ENCODE data around the gene SLX4. TPM values are rescaled to one million over a fixed set of nuclear protein-coding genes. Genes with fewer than 3 reads are reported as not detected.

Gene SLX4
- total and polyA plus RNA-seq, 9 of the 15 experiments (the other 6 are each of a cell fraction or from before 2014, with no cell fraction given), result 0.29 to 7.9 (median 3.8) TPM

- TF ChIP-seq ZNF444 (CRISPR knock-in tag; IDR thresholded peaks at IDR 0.05), result no peak
- TF ChIP-seq ZNF280B (CRISPR knock-in tag; IDR thresholded peaks at IDR 0.05), result no peak
- no peak for TF ChIP-seq SREBF1 (IDR thresholded peaks at IDR 0.05; ENCODE audit: borderline replicate concordance, low read depth, low read length)
- no peak for TF ChIP-seq YY1 (IDR thresholded peaks at IDR 0.05; ENCODE audit: borderline replicate concordance in 1 of 3, control insufficient read depth in 1 of 3, extremely low read depth in 1 of 3, insufficient read depth in 3 of 3, insufficient read length in 1 of 3, insufficient replicate concordance in 2 of 3, low read depth in 1 of 3, low read length in 2 of 3)
- no peak for TF ChIP-seq ZNF133 (CRISPR knock-in tag; IDR thresholded peaks at IDR 0.05)
- no peak for TF ChIP-seq FOXJ3 (CRISPR knock-in tag; IDR thresholded peaks at IDR 0.05)
- TF ChIP-seq HNRNPK (IDR thresholded peaks at IDR 0.05; ENCODE audit: low read depth, low read length, poor library complexity, severe bottlenecking), result no peak
- TF ChIP-seq PATZ1 (CRISPR knock-in tag; IDR thresholded peaks at IDR 0.05; ENCODE audit: borderline replicate concordance), result no peak
- TF ChIP-seq MCM7 (IDR thresholded peaks at IDR 0.05), result no peak
Measured at GRCh38 chr16:3587547-3588110, 23.8 kb downstream of the SLX4 start (continued).
